Mucosa of descending colon (tissue), 3 donors: Measurements from ENCODE around the gene TRABD2B. TPM values are rescaled to one million over a fixed set of nuclear protein-coding genes. Genes with fewer than 3 reads are reported as not detected.
A peak's percentile ranks its signal among the peaks of the same experiment; 100 is the strongest.

ENCODE experiments used
- ATAC-seq: fragments of 200-7000 bp; cut with Tn5 transposase; one replicate; pipeline ENCODE4 v1.9.1; 2020; ENCODE audit warnings: mild to moderate bottlenecking, moderate library complexity
- DNase-seq, 3 donors: peaks; one replicate each; pipeline ENCODE4 v3.0.0-alpha.2; 2020
- H3K36me3 ChIP-seq: fragments of 200-600 bp; one replicate; pipeline ENCODE4 v1.8.0; 2021; ENCODE audit warnings: low read depth, mild to moderate bottlenecking
- H3K4me1 ChIP-seq: fragments of 200-600 bp; one replicate; pipeline ENCODE4 v1.8.0; 2021; ENCODE audit warnings: low read depth, mild to moderate bottlenecking
- H3K4me3 ChIP-seq: fragments of 200-600 bp; one replicate; pipeline ENCODE4 v1.8.0; 2021; ENCODE audit warnings: mild to moderate bottlenecking
- H3K9me3 ChIP-seq: fragments of 200-600 bp; one replicate; pipeline ENCODE4 v1.8.0; 2021; ENCODE audit warnings: mild to moderate bottlenecking
- CTCF ChIP-seq: fragments of 200-600 bp; IDR thresholded peaks from one replicate; pipeline ENCODE4 v1.8.0; 2022; ENCODE audit warnings: antibody characterized with exemption, mild to moderate bottlenecking
- intact Hi-C, 2 donors: fragments of 100-400 bp; cut with DNase I in 1 of 2; cut with micrococcal nuclease in 1 of 2; formaldehyde crosslinking; loops; one replicate each; pipeline versions ENCODE4 v1.11.0 to v1.11.1; 2022; cut with DNase I, micrococcal nuclease
- total RNA-seq, 3 donors: library from RNA; stranded (reverse); fragmentation: NEBNext Ultra II Directional in 2 of 3; extraction: Animal tissue kit (Norgen Biotek cat#: 25700) in 2 of 3; gene quantifications; one replicate each; pipeline versions ENCODE4 v1.2.1 to v1.2.4, GENCODE V29; 2021 to 2023
- donor health status: DM: no; HTN: no; CAD: no; lungs with moderate emphysema.
- donor health status: DM: no; HTN: no; CAD: no.
- donor health status: DM: no; HTN: yes; CAD: no.

The TRABD2B gene
- total RNA-seq, 3 donors from 2014 or later: 0.35 to 2.0 (median 2.0) TPM

- ATAC-seq: no peak
- Histone ChIP-seq H3K9me3 (no peaks in the 10 kb centered on the region), H3K36me3 (no peaks in the 10 kb centered on the region), H3K4me3 (no peak overlapping the region), H3K4me1 (peaks cover 2% of the 10 kb centered on the region)
- DNase-seq: no peak
- intact Hi-C loops: no loop called here
- no peak for TF ChIP-seq CTCF
These were observed 149.4 kb downstream of the TRABD2B start for GRCh38 chr1:47847763-47848162.

- Histone ChIP-seq H3K4me1 (peaks cover 4% of the 10 kb centered on the region), H3K9me3 (no peaks in the 10 kb centered on the region), H3K4me3 (no peak overlapping the region), H3K36me3 (no peaks in the 10 kb centered on the region)
- no peak for ATAC-seq
- no peak for TF ChIP-seq CTCF
- DNase-seq: no peak
- intact Hi-C loops: no loop called here
These were observed 152.6 kb downstream of the TRABD2B start for GRCh38 chr1:47844558-47844955.

- DNase-seq (no peak), ATAC-seq (peak; percentile 52)
- TF ChIP-seq CTCF: no peak
- intact Hi-C loops: no loop called here
- H3K4me1 ChIP-seq: peaks cover 7% of the 10 kb centered on the region
- no peaks in the 10 kb centered on the region for H3K36me3 ChIP-seq
- H3K9me3 ChIP-seq: no peaks in the 10 kb centered on the region
- H3K4me3 ChIP-seq: no peak overlapping the region
These were observed 153.2 kb downstream of the TRABD2B start for GRCh38 chr1:47843781-47844557.

GRCh38 chr1:47843059-47843458 is 154.1 kb downstream of the TRABD2B start:
- no peaks in the 10 kb centered on the region for H3K9me3 ChIP-seq
- H3K4me1 ChIP-seq: peaks cover 16% of the 10 kb centered on the region
- no peak for TF ChIP-seq CTCF
- H3K4me3 ChIP-seq: no peak overlapping the region
- intact Hi-C loops: no loop called here
- ATAC-seq: no peak
- no peaks in the 10 kb centered on the region for H3K36me3 ChIP-seq
- peak in 1 of 3 donors; percentile 17 for DNase-seq

GRCh38 chr1:47842228-47842919 is 154.8 kb downstream of the TRABD2B start:
- no peak for ATAC-seq
- Histone ChIP-seq H3K4me3 (no peak overlapping the region), H3K9me3 (no peaks in the 10 kb centered on the region), H3K4me1 (peaks cover 21% of the 10 kb centered on the region), H3K36me3 (no peaks in the 10 kb centered on the region)
- intact Hi-C loops: no loop called here
- no peak for TF ChIP-seq CTCF
- DNase-seq: peak in 1 of 3 donors; percentile 16
